Natural killer cell (primary cell): Measurements from ENCODE around the gene PML. TPM values are rescaled to one million over a fixed set of nuclear protein-coding genes. Genes with fewer than 3 reads are reported as not detected.
"Not testable (repeated sequence)": the region's sequence is repeated elsewhere in the genome, so short reads cannot be mapped to it uniquely, and the experiment has no call there.

Experiments used
- ATAC-seq, 3 donors: fragments of 150-1000 bp in 2 of 3; fragments of 200-7000 bp in 1 of 3; cut with Tn5 transposase; 1 replicate in 1 of 3; 2 replicates in 2 of 3; pipeline ENCODE4 v1.10.0; 2021; ENCODE audit warnings: mild to moderate bottlenecking in 2 of 3, moderate library complexity in 2 of 3
- DNase-seq, 2 donors: peaks; one replicate each; pipeline versions ENCODE4 v3.0.0 to v3.0.0-alpha.2; 2013 to 2021; ENCODE audit warnings: mixed read lengths in 1 of 2
- H3K27ac ChIP-seq: one replicate; pipeline ENCODE4 v1.5.1; 2013; ENCODE audit warnings: mild to moderate bottlenecking, low read length
- H3K27me3 ChIP-seq: one replicate; pipeline ENCODE4 v1.6.1; 2013; ENCODE audit warnings: low read length; ENCODE audit not compliant: control insufficient read depth, insufficient read depth
- H3K36me3 ChIP-seq: one replicate; pipeline ENCODE4 v1.6.1; 2013; ENCODE audit warnings: low read length; ENCODE audit not compliant: control insufficient read depth, insufficient read depth
- H3K4me1 ChIP-seq: one replicate; pipeline ENCODE4 v1.6.1; 2013; ENCODE audit warnings: low read length; ENCODE audit not compliant: control insufficient read depth, insufficient read depth
- H3K4me3 ChIP-seq: one replicate; pipeline ENCODE4 v1.5.1; 2013; ENCODE audit warnings: low read length
- H3K9me3 ChIP-seq: one replicate; pipeline ENCODE4 v1.6.1; 2013; ENCODE audit warnings: low read length; ENCODE audit not compliant: control insufficient read depth, insufficient read depth
- H3K27ac Mint-ChIP-seq, 2 donors: one replicate each; pipeline ENCODE4 v1.8.0; 2022; ENCODE audit warnings: mild to moderate bottlenecking in 2 of 2, mixed read lengths in 2 of 2, moderate library complexity in 1 of 2
- H3K27me3 Mint-ChIP-seq, 2 donors: one replicate each; pipeline ENCODE4 v1.8.0; 2022; ENCODE audit warnings: low read depth in 2 of 2, mixed read lengths in 2 of 2
- H3K36me3 Mint-ChIP-seq: one replicate; pipeline ENCODE4 v1.8.0; 2022; ENCODE audit warnings: mixed read lengths
- H3K4me1 Mint-ChIP-seq, 2 donors: one replicate each; pipeline ENCODE4 v1.8.0; 2022; ENCODE audit warnings: mixed read lengths in 2 of 2
- H3K4me3 Mint-ChIP-seq: one replicate; pipeline ENCODE4 v1.8.0; 2022; ENCODE audit warnings: mild to moderate bottlenecking, moderate library complexity, mixed read lengths
- H3K9me3 Mint-ChIP-seq, 2 donors: one replicate each; pipeline ENCODE4 v1.8.0; 2022; ENCODE audit warnings: mixed read lengths in 2 of 2
- WGBS: methylation state at CpG from one replicate; pipeline ENCODE4 v1.1.7; 2013; ENCODE audit warnings: missing lambda C conversion rate; ENCODE audit not compliant: insufficient coverage; 5-methylcytosine and 5-hydroxymethylcytosine counted together
- intact Hi-C: fragments of 100-400 bp; cut with micrococcal nuclease; formaldehyde crosslinking; loops from one replicate; pipeline ENCODE4 v1.14.2; 2022
- total RNA-seq, 4 donors: library from RNA; stranded (reverse); fragments of 120-200 nt in 1 of 4; gene quantifications; one replicate each; pipeline versions ENCODE4 v1.2.3 to v1.2.4, GENCODE V29; 2013 to 2022
- TF ChIP-seq, protein P1 (sequence below): fragments of 200-600 bp; IDR thresholded peaks from one replicate; pipeline ENCODE4 v1.8.0; 2022; ENCODE audit warnings: antibody characterized with exemption

Gene PML
- total RNA-seq, 3 donors from 2014 or later (not counting 1 experiment from before 2014, with no cell fraction given), result 65.8 to 68.7 (median 67.6) TPM

GRCh38 chr15:74053941-74054529 lies 59.5 kb downstream of the PML start:
- no peak overlapping the region for H3K4me3 Mint-ChIP-seq
- Histone ChIP-seq H3K4me3 (no peak overlapping the region), H3K27me3 (no peaks in the 10 kb centered on the region), H3K9me3 (no peaks in the 10 kb centered on the region), H3K27ac (no peak overlapping the region), H3K4me1 (peaks cover 3% of the 10 kb centered on the region), H3K36me3 (no peaks in the 10 kb centered on the region)
- no peak overlapping the region for H3K27ac Mint-ChIP-seq
- H3K27me3 Mint-ChIP-seq, result peaks cover 0 to 3% of the 10 kb centered on the region in 2 donors
- H3K4me1 Mint-ChIP-seq, result peaks cover 0 to 13% of the 10 kb centered on the region in 2 donors
- TF ChIP-seq, protein P1, sequence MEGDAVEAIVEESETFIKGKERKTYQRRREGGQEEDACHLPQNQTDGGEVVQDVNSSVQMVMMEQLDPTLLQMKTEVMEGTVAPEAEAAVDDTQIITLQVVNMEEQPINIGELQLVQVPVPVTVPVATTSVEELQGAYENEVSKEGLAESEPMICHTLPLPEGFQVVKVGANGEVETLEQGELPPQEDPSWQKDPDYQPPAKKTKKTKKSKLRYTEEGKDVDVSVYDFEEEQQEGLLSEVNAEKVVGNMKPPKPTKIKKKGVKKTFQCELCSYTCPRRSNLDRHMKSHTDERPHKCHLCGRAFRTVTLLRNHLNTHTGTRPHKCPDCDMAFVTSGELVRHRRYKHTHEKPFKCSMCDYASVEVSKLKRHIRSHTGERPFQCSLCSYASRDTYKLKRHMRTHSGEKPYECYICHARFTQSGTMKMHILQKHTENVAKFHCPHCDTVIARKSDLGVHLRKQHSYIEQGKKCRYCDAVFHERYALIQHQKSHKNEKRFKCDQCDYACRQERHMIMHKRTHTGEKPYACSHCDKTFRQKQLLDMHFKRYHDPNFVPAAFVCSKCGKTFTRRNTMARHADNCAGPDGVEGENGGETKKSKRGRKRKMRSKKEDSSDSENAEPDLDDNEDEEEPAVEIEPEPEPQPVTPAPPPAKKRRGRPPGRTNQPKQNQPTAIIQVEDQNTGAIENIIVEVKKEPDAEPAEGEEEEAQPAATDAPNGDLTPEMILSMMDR, result no peak
- H3K36me3 Mint-ChIP-seq, result no peaks in the 10 kb centered on the region
- ATAC-seq (peak; percentile 79 to 86 (median 85)), DNase-seq (peak in 1 of 2 donors; percentile 84)
- intact Hi-C loops, result no loop called here
- H3K9me3 Mint-ChIP-seq, result no peaks in the 10 kb centered on the region
- WGBS, result 13% methylated on average over 14 of the region's 17 CpGs

DNA sequence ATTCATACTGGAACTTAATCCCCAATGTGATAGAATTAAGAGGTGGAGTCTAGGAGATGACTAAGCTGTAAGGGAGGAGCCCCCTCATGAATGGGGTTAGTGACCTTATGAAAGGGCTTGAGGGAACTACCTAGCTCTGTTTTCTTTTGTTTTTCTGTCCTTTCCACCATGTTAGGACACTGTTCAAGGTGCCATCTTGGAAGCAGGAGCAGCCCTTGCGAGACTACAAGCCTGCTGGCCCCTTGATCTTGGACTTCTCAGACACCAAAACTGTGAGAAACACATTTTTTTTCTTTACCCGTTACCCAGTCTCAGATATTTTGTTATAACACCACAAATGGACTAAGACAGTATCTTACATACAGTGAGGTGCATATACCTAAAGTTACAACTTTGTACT lies 61.3 kb downstream of the PML start:
- peaks cover 3% of the 10 kb centered on the region for H3K4me1 ChIP-seq
- no peaks in the 10 kb centered on the region for H3K9me3 Mint-ChIP-seq
- intact Hi-C loops, result no loop called here

GRCh38 chr15:74056330-74056729 lies 61.8 kb downstream of the PML start:
- H3K36me3 ChIP-seq, H3K27ac ChIP-seq, DNase-seq, H3K27me3 Mint-ChIP-seq, ATAC-seq, H3K4me3 Mint-ChIP-seq, H3K9me3 Mint-ChIP-seq, H3K9me3 ChIP-seq, H3K27me3 ChIP-seq, H3K4me3 ChIP-seq, H3K27ac Mint-ChIP-seq, intact Hi-C loops, H3K36me3 Mint-ChIP-seq, H3K4me1 ChIP-seq: not testable (repeated sequence)
- 98% methylated on average over 5 of the region's 5 CpGs for WGBS
- peaks cover 0 to 13% of the 10 kb centered on the region in 2 donors for H3K4me1 Mint-ChIP-seq

More for the DNA sequence above, 61.3 kb downstream of the PML start:
- TF ChIP-seq, protein P1, result no peak
- Mint-ChIP-seq H3K27ac (no peak overlapping the region), H3K4me3 (no peak overlapping the region), H3K27me3 (peaks cover 0 to 3% of the 10 kb centered on the region in 2 donors), H3K4me1 (peaks cover 0 to 13% of the 10 kb centered on the region in 2 donors), H3K36me3 (no peaks in the 10 kb centered on the region)
- DNase-seq (no peak), ATAC-seq (no peak)
- Histone ChIP-seq H3K27me3 (no peaks in the 10 kb centered on the region), H3K27ac (no peak overlapping the region), H3K4me3 (no peak overlapping the region), H3K36me3 (no peaks in the 10 kb centered on the region), H3K9me3 (no peaks in the 10 kb centered on the region)
- WGBS, result 97% methylated on average over 2 of the region's 2 CpGs

DNA sequence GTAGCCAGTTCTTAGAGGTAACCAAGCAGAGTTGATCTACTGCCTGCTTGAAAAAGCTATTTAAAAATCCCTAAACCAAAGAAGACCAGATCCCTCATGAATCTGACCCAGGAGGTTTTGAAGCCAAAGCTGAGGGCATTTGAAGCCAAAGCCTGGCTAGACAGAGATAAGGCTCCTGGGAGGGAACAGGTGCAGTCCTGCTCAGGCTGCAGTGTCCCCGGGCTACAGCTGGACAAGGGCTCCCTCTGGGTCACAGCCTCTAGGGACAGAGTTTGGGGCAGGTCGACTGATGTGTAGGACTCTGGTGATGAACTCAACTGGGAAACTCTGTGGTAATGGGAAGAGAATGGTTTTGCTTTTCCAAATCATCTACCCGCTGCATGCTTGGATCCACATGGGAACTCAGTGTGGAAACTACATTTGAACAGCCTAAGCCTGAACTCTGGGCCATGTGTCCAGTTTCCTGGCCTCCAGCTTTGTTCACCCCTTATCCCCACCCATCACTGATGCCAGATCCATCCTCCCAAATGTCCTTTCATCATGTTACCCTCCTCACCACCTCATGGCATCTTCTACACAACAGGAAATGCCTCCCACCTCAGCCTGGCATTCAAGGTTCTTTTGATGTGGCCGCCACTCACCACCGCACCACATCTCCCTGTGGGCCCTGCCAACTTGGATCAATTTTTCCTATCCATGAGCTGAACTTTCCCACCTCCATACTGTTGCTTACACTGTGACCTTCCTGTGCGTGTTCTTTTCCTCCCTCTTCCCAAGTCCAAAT lies 64.7 kb downstream of the PML start:
- H3K4me1 ChIP-seq, H3K4me3 ChIP-seq, H3K36me3 Mint-ChIP-seq, DNase-seq, H3K4me3 Mint-ChIP-seq, H3K9me3 ChIP-seq, H3K4me1 Mint-ChIP-seq, H3K27ac ChIP-seq, H3K27me3 Mint-ChIP-seq, intact Hi-C loops, H3K27me3 ChIP-seq, H3K36me3 ChIP-seq, H3K27ac Mint-ChIP-seq, ATAC-seq, H3K9me3 Mint-ChIP-seq: not testable (repeated sequence)
- 76% methylated on average over 6 of the region's 6 CpGs for WGBS
